Stimulated activated CD4-positive, alpha-beta T cell treated with anti-CD3 and anti-CD28 coated beads, Interleukin-4, amount 100 ng/mL, for 24 hours (primary cell): ENCODE data around the gene SORCS2.
"Not testable (repeated sequence)": the region's sequence is repeated elsewhere in the genome, so short reads cannot be mapped to it uniquely, and the experiment has no call there.

Source experiments
- DNase-seq: peaks from one replicate; pipeline ENCODE4 v3.0.0-alpha.2; 2020

SORCS2 gene

GRCh38 chr4:7160951-7161440 is 31.3 kb upstream of the SORCS2 start:
- no peak for DNase-seq

GRCh38 chr4:7161721-7162214 is 30.6 kb upstream of the SORCS2 start:
- DNase-seq: no peak

DNA sequence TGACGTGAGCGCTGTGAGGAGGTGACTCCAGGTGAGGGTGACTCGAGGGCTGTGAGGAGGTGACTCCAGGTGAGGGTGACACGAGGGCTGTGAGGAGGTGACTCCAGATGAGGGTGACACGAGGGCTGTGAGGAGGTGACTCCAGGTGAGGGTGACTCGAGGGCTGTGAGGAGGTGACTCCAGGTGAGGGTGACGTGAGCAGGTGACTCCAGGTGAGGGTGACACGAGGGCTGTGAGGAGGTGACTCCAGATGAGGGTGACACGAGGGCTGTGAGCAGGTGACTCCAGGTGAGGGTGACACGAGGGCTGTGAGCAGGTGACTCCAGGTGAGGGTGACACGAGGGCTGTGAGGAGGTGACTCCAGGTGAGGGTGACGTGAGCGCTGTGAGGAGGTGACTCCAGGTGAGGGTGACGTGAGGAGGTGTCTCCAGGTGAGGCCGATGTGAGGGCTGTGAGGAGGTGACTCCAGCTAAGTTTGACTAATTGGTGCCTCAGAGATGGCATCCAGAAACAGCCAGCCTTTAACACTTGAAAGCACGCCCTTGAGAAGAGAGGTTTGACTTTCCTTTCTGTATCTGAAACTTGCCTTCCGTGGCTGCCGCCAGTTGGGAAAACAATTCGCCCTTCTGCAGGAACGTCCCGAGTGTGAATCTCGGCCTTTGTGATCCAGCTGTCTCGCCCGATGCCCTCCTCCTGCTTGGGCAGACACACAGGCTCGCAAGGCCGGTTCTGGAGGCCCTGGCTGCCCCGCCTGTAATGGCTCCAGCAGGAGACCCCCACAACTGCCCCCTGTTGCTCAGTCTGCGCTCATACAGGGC is 27.1 kb upstream of the SORCS2 start:
- DNase-seq: not testable (repeated sequence)

- no peak for DNase-seq
These were observed 26.5 kb upstream of the SORCS2 start for GRCh38 chr4:7165874-7166201.

DNA sequence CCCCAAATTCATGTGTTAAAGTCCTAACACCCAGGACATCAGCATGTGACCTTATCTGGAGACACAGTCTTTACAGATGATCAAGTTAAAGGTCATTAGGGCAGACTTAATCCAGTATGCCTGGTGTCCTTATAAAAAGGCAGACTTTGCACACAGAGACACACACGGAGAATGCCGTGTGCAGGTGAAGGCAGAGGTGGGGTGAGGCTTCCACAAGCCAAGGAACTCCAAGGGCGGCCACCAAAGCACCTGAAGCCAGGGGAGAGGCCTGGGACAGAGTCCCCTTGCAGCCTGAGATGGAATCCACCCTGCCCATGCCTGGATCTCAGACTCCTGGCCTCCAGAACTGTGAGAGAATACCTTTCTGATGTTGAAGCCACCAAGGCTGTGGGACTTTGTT is 26.1 kb upstream of the SORCS2 start:
- no peak for DNase-seq

DNA sequence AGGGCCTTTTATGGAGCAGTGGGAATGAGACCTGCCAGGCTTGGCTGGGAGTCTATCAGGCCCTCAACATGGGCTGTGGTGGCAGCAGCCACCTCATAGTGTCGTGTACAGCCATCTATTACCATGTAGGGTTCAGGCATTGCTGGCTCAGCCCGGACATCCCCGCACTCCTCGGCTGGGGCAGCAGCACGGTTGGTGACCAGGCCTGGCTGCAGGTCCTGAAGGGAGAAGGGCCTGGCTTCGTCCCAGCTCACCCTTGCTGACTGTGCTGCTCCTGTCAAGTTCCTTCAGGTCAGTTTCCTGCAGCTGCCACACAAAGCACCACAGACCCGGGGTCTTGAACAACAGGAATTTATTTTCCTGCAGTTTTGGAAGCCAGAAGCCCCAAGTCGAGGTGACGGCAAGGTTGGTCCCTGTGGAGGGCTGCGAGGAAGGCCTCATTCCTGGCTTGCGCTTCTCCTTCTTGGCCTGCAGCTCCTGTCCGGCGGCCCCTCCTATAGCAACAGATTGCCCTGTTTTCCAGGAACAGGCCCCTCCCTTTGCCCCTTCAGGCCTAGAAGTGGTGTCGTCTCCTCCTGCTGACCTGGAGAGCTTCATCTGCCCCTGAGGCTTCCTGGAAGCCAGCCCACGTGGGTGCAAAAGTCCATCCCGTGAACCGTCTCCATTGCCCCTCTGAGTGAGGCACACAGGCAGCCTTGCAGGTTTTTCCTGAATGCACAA is 25.2 kb upstream of the SORCS2 start:
- DNase-seq: no peak

DNA sequence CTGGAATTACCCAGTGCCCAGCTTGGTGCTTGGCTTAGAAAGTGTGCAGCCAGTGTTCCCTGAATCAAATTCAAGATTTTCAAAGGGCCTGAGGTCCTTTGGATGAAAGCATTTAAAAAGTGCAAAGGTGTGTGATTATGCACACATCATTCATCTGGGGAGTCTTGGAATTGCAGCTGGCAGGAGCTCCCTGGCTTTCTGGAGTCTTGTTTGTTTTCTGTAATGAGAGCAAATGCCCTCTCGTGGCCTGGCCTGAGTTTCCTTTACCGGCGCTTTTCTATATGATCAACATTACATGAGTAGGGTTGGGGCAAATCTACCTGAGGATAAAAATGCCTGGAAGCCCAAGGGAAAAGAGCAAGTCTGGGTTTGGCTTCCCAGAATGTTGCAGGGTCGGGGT is 24.6 kb upstream of the SORCS2 start:
- DNase-seq: no peak

- no peak for DNase-seq
These were observed 24.2 kb upstream of the SORCS2 start for GRCh38 chr4:7168106-7168505.

DNA sequence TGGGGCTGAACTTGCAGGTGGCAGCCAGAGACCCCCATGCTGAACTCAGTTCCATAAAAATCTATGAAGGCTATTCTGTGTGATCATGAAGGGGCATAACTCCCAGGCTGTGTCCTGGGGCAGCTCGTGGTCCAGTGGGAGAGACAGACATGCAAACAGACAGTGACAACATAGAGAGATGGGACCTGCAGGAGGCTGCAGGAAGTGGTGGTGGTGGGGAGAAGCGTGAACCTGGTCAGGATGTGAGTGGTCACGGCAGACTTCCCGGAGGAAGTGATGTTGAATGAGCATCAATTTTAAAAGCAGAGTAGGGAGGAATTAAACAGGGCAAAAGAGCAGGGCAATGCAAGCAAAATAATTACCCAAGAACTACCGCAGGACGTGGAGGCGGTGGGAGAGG is 23.2 kb upstream of the SORCS2 start:
- DNase-seq: no peak

GRCh38 chr4:7170012-7170411 is 22.3 kb upstream of the SORCS2 start:
- no peak for DNase-seq

GRCh38 chr4:7171191-7171900 is 21.0 kb upstream of the SORCS2 start:
- DNase-seq: no peak

DNA sequence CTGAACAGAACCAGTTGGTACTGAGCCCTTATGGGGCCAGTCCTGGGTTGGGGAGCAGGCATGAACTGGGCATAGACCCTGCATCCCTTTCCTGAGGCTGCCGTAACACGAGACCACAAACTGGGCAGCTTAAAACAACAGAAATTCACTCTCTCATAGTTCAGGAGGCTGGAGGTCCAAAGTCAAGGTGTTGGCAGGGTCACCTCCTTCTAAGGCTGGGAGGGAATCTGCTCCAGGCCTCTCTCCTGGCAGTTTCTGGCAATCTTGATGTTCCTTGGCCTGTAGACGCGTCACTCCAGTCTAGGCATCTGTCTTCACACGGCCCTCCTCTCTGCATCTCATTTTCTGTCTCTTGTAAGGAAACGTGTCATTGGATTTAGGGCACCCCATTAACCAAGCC is 19.8 kb upstream of the SORCS2 start:
- no peak for DNase-seq

DNA sequence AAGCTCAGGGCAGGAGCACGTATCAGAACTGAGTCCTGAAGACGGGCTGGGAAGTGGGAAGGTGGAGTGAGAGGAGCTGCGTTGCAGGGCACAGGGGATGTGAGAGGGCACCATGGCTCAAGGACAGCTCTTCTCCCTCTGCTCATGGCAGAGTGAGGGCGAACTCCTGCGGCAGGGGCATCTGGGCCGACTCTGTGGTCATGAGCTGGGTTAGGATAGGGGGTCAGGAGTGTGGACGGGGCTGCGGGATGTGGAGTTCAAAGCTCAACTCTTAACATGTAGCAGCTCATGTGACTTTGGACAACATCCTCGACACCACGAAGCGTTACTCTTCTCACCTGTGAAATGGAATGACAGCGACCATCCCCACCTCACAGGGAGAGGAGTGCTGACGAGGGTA is 19.4 kb upstream of the SORCS2 start:
- no peak for DNase-seq

GRCh38 chr4:7173841-7174449 is 18.4 kb upstream of the SORCS2 start:
- DNase-seq: no peak

DNA sequence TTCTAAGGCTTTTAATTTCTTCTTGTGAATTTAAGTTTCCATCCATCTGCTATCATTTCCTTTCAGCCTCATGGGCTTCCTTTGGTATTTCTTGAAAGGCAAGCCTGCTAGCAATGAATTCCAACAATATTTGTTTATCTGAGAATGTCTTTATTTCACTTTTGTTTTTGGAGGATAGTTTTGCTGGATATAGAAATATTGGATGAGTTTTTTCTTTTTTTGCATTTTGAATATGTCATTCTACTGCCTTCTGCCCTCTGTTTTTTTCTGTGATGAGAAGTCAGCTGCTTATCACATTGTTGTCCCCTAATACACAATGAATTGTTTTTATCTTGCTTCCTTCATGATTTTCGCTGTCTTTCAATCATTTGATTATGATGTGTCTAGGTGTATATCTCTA is 13.2 kb upstream of the SORCS2 start:
- no peak for DNase-seq

DNA sequence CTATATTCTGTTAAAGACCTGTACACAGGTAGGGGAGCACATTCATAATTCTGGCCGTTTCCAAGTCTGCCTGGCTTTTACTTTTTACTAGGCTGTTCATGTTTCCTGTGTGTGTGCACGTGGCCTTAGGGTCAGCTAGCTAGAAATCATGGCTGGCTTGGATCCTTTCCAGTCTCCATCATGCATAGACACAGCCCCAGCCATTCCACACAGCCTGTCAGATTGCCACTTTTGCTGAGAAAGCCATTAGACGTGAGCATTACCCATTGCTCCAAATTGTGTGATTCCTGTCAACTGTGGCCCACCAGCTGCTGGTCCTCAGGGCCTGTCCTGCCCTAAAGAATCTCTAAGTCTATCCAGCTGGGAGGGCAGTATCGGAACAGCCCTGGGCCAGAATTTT is 11.4 kb upstream of the SORCS2 start:
- DNase-seq: no peak

DNA sequence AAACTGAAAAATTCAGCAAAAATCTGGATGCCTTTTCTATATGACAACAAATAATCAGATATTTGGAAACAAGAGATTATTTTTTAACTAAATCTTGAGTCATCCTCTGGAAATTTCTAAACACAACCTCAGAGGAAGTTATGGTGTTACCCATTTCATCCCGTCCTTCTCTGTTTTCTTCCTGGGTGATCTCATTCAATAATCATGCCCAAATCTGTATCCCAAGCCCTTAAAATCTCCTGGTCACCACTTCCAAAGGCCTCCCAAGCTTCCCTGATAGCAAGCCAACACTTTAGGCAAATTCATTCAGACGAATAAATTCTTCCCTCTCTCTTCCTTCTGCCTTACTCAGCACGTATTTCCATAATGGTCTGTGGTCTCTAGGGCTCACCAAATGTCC is 9.7 kb upstream of the SORCS2 start:
- DNase-seq: no peak

- DNase-seq: peak; percentile 19
These were observed 9.2 kb upstream of the SORCS2 start for GRCh38 chr4:7183161-7183560.

GRCh38 chr4:7183780-7184460 is 8.4 kb upstream of the SORCS2 start:
- DNase-seq: no peak

DNA sequence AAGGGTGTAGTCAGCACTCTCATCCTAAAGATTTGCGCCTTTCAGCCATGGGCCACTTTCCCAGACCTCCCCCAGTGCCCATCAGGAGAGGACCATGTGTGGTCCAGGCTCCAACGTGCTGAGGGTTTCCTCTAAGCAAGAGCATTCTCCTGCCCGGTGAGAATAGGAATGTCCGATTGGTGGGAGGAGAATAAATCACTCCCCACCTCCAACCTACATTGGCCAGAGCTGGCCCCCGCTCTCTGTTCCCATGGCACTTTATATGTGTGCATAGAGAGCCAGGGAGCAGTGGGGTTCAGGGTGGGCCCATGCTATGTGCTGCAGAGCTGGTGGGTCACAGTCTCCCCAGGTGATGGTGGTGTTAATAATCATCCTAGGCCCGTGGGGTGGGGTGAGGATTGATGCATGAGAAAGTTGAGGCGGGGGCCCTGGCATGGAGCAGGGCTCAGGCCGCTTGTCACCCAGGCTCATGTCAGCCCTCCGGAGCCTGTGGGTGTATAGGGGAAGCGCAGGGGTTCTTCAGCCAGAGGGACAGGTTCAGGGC is 6.8 kb upstream of the SORCS2 start:
- DNase-seq: no peak

- DNase-seq: no peak
These were observed 6.3 kb upstream of the SORCS2 start for GRCh38 chr4:7186031-7186430.

DNA sequence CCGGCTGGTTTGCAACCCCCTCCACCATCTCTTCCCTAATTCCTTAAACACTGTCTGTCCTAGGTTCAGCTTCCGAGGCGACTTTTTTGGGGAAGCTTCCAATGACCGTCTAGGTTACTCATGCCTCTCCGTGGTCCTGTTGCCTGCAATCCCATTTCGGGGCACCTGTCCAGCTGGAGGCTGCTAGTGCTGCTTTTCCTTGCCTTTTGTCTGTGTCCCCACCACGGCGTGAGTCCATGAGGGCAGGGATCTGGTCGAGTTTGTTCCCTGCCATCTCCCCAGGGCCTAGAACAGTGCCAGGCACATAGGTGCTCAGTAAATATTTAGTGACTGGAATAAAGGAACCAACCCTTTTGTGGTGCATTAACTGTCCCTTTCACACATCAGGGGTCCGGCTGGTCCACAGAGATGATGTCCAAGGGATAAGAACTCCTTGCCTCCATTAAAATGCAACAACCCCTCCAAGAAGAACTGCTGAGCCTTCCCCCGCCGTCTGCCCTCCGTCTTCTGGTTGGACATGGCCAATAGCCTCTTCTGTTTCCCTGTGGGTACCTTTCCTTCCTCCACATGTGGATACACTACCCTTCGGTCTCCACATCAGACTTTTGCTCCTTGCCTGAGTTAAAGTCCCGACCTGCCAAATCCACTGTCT is 5.7 kb upstream of the SORCS2 start:
- DNase-seq: no peak
